Activated T-cell treated with anti-CD3 and anti-CD28 coated beads, Interleukin-2, amount 50 U/mL, for 24 hours (primary cell): ENCODE data around the gene TMX2.

Experiments
- DNase-seq: peaks from one replicate; pipeline ENCODE4 v3.0.0-alpha.2; 2020
- H3K27ac Mint-ChIP-seq: 2 replicates; pipeline ENCODE4 v1.8.0; 2020; ENCODE audit warnings: mild to moderate bottlenecking, mixed read lengths
- H3K27me3 Mint-ChIP-seq: 2 replicates; pipeline ENCODE4 v1.8.0; 2020; ENCODE audit warnings: mixed read lengths
- H3K36me3 Mint-ChIP-seq: 2 replicates; pipeline ENCODE4 v1.8.0; 2020; ENCODE audit warnings: low read depth, mixed read lengths
- H3K4me1 Mint-ChIP-seq: 2 replicates; pipeline ENCODE4 v1.8.0; 2020; ENCODE audit warnings: low read depth, mixed read lengths
- H3K4me3 Mint-ChIP-seq: 2 replicates; pipeline ENCODE4 v1.8.0; 2020; ENCODE audit warnings: mild to moderate bottlenecking, moderate library complexity, mixed read lengths
- H3K9me3 Mint-ChIP-seq: 2 replicates; pipeline ENCODE4 v1.8.0; 2020; ENCODE audit warnings: mixed read lengths

Gene TMX2

DNA sequence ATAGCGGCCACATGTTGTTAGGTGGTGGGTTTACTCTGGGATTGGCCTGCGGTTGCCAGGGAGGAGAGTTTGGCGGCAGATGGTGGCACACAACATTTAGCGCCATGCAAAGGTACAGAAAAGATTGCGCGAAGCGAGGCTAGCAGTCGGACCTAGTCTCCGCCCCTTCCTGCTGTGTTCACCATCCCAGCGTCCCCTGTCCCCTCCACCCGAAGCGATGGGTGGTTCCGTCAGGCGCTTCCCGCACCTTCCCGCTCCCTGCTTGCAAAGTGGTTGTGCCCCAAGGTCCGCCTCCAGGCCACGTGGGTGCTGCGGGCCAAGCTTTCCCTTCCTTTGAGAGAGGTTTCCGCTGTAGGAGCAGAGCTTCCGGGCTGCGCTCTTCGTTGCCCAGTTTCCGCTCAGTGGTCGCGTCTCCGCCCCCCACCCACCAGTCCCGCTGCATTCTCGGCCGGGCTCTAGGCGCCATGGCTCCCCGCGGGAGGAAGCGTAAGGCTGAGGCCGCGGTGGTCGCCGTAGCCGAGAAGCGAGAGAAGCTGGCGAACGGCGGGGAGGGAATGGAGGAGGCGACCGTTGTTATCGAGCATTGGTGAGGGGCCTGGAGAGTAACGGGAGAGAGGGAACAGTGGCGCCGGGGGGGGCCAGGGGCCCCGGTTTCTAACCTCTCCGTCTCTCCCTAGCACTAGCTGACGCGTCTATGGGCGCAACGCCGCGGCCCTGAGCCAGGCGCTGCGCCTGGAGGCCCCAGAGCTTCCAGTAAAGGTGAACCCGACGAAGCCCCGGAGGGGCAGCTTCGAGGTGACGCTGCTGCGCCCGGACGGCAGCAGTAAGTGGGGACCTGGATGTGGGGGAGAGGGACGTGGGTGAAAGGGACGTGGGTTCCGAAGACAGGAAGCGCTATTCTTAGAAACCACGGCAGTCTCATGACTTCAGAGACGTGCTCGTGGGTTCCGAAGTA is 29.0 kb downstream of the TMX2 start, which contains the start of gene SELENOH:
Gene SELENOH, plus strand, starts transcription at position 360 of the 955 bp plus-strand sequence. Its CDS starts 105 bp downstream, at position 465.
- Mint-ChIP-seq H3K36me3 (peaks cover 96% of the 10 kb centered on the region), H3K27ac (peak within 1 kb of the TSS; percentile 100), H3K4me1 (peaks cover 49% of the 10 kb centered on the region), H3K27me3 (no peaks in the 10 kb centered on the region), H3K9me3 (no peaks in the 10 kb centered on the region), H3K4me3 (peak within 1 kb of the TSS; percentile 99)
- peak; percentile 97 for DNase-seq

DNA sequence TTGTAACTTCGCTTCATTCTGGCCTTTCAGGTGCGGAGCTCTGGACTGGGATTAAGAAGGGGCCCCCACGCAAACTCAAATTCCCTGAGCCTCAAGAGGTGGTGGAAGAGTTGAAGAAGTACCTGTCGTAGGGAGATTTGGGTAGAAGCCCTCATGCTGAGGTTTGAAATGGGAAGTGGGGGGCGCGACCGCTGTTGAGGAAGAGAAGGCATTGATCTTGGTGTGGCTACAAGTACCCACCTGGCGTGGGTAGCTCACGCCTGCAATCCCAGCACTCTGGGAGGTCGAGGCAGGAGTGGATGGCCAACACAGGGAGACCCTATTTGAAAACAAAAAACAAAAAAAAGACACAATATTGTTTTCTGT is 29.7 kb downstream of the TMX2 start:
- H3K4me1 Mint-ChIP-seq = peaks cover 54% of the 10 kb centered on the region
- peak overlapping the region; percentile 99 for H3K4me3 Mint-ChIP-seq
- peaks cover 98% of the 10 kb centered on the region for H3K36me3 Mint-ChIP-seq

DNA sequence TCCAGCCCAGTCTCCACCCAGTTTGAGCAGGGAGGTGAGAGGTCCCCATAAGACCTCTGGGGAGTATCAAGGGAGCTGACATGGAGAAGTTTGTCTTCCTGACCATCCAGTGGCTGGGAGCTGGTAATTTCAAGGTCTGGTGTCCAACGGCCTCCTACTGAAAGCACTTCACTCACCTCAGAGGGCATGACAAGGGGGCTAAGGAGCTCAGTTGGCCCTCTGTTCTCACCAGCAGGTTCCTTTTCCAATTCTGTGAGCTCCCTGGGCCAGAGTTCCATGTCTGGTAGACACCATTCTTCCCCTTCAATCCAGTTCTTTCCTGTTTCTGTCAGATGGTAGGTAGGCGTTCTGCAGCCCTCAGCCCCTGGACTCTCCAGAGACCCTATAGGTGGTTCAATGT is 32.0 kb downstream of the TMX2 start:
- H3K9me3 Mint-ChIP-seq = no peaks in the 10 kb centered on the region
- DNase-seq = no peak
- peaks cover 60% of the 10 kb centered on the region for H3K4me1 Mint-ChIP-seq
- H3K27me3 Mint-ChIP-seq = no peaks in the 10 kb centered on the region
- H3K27ac Mint-ChIP-seq = peak overlapping the region; percentile 88
- peak overlapping the region; percentile 39 for H3K4me3 Mint-ChIP-seq
- peaks cover 91% of the 10 kb centered on the region for H3K36me3 Mint-ChIP-seq

More for the DNA sequence above, 29.7 kb downstream of the TMX2 start:
- Mint-ChIP-seq H3K27ac (peak overlapping the region; percentile 100), H3K27me3 (no peaks in the 10 kb centered on the region), H3K9me3 (no peaks in the 10 kb centered on the region)
- DNase-seq = no peak

DNA sequence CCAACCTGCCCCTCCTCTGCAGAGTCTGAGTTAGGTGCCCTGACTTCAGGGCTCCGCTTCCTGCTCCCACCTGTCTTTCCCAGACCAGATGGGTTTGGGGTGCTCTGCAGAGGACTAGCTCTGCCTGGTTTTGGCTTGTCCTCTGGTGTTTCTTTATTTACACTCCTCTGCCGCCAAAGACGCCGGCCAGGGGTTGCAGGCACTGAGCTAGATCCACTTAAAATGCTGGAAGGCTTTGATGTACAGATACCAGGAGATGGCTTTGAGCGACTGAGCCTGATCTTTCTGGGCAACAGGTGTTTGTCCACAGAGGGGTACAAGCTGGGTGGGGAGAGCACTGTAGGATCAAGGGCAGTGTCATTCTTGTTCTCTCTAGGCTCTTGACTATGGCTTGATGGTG is 32.8 kb downstream of the TMX2 start:
- Mint-ChIP-seq H3K27ac (peak overlapping the region; percentile 88), H3K9me3 (no peaks in the 10 kb centered on the region), H3K36me3 (peaks cover 86% of the 10 kb centered on the region), H3K4me1 (peaks cover 58% of the 10 kb centered on the region), H3K27me3 (no peaks in the 10 kb centered on the region), H3K4me3 (no peak overlapping the region)
- no peak for DNase-seq

DNA sequence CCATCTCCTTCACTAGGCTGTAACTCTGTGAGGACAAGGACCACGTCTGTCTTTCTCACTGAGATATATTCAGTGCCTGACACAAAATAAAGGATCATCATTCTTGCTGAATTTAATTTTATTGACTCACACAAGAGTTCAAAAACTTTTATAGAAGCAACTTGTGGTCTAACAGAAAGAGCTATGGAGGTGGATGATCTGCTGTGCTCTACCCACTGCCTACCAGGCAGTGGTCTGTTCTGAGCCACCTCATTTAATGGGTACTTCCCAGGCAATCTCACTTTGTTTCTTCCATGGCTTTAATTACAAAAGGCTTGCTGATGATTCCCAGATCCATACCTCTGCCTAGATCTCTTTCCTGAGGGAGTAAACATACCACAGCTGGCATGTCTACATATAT is 34.5 kb downstream of the TMX2 start:
- Mint-ChIP-seq H3K27ac (peak overlapping the region; percentile 88), H3K9me3 (no peaks in the 10 kb centered on the region), H3K36me3 (peaks cover 73% of the 10 kb centered on the region), H3K4me3 (no peak overlapping the region), H3K4me1 (peaks cover 53% of the 10 kb centered on the region), H3K27me3 (no peaks in the 10 kb centered on the region)
- DNase-seq = no peak

DNA sequence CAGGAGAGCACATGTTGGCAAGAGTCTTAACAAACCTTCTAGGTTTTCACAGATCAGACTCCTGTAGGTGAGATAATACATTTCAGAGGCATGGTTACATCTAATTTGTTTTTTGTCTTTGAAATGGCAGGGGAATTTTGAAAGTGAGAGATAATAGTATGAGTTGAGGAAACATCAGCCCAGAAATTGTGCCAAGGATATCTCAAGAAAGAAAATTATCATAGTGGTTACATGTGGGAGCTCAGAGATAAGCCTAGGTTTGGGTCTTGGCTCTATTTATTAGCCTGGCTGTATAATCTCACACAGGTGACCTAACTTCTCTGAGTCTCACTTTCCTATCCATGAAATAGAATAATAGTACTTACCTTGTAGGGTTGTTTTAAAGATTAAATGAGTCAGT is 38.8 kb downstream of the TMX2 start:
- peaks cover 17% of the 10 kb centered on the region for H3K4me1 Mint-ChIP-seq
- peaks cover 32% of the 10 kb centered on the region for H3K36me3 Mint-ChIP-seq
- peak overlapping the region; percentile 65 for H3K27ac Mint-ChIP-seq
- no peak overlapping the region for H3K4me3 Mint-ChIP-seq
- no peaks in the 10 kb centered on the region for H3K27me3 Mint-ChIP-seq
- DNase-seq = no peak
- H3K9me3 Mint-ChIP-seq = no peaks in the 10 kb centered on the region

DNA sequence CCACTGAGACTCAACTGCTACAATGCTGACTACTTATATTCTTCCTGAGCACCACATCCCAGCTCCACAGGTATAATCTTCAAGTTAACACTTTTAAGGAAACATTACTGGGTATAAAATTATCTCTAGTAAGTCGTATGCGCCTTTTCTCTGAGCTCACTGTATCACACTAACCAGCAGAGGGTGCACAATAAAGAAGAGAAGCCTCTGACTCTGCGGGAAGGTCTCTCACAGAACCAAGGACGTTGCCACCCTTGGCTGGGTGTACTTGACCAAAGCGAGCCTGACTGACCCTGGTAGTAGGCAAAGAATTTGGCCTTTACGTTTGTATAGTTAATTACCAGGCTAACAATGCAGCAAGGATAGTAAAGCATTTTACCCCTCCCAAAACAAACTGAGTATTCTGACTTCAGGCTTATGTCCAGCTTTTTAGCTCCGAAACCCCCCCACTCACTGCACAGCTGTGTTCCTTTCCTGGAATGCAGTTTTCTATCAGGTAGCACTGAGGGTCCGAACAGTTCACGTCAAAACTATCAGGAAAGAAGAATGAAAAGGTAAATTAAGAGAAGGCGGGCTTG is 39.4 kb downstream of the TMX2 start, which contains the start of gene BTBD18:
Gene BTBD18, minus strand, starts transcription at position 144 of the 578 bp plus-strand sequence. CDS start 631 bp downstream, outside the sequence.
- peaks cover 14% of the 10 kb centered on the region for H3K4me1 Mint-ChIP-seq
- H3K36me3 Mint-ChIP-seq = peaks cover 26% of the 10 kb centered on the region
- H3K27me3 Mint-ChIP-seq = no peaks in the 10 kb centered on the region
- H3K4me3 Mint-ChIP-seq = no peak within 1 kb of the TSS
- no peaks in the 10 kb centered on the region for H3K9me3 Mint-ChIP-seq
- H3K27ac Mint-ChIP-seq = peak within 1 kb of the TSS; percentile 65
- DNase-seq = no peak

DNA sequence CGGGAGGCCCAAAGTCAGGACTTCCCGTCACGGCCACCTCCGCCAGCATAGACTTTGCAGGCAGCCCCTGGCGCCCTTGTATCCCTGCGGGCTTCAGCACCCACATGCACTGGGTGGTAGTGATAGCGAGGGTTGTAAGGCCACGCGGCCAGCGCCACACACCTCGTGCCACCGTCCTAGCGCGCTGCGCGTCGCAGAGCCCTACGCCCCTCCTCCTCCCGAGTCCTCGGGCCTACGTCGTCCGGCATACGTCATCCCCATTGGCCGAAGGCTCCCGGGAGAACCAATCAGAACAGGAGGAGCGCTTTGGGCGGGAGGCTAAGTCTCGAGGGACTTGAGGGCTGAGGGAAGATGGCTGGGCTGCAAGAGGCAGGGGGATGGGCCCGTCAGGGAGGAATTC is 40.6 kb downstream of the TMX2 start:
- Mint-ChIP-seq H3K27me3 (no peaks in the 10 kb centered on the region), H3K9me3 (no peaks in the 10 kb centered on the region), H3K4me3 (no peak overlapping the region), H3K36me3 (peaks cover 20% of the 10 kb centered on the region), H3K4me1 (peaks cover 8% of the 10 kb centered on the region), H3K27ac (peak overlapping the region; percentile 38)
- DNase-seq = no peak

DNA sequence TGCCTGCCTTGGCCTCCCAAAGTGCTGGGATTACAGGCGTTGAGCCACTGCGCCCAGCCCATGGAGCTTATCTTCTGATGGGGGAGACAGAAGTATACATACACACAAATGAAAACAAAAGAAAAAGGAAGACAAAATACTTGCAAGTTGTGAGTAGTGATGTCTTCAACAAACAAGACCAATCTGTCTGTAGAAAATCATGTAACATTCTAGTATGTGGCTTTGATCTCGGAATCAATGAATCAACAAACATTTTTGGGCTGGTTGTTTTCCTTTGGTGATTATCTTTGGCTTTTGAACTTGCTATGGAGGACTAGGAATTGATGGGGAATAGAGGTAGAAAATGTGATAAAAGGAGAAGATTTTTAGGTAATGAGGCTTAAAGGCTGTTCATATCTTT is 45.8 kb downstream of the TMX2 start:
- no peak overlapping the region for H3K4me3 Mint-ChIP-seq
- H3K27ac Mint-ChIP-seq = no peak overlapping the region
- no peaks in the 10 kb centered on the region for H3K27me3 Mint-ChIP-seq
- H3K9me3 Mint-ChIP-seq = no peaks in the 10 kb centered on the region
- peaks cover 21% of the 10 kb centered on the region for H3K4me1 Mint-ChIP-seq
- peaks cover 3% of the 10 kb centered on the region for H3K36me3 Mint-ChIP-seq
- DNase-seq = no peak

DNA sequence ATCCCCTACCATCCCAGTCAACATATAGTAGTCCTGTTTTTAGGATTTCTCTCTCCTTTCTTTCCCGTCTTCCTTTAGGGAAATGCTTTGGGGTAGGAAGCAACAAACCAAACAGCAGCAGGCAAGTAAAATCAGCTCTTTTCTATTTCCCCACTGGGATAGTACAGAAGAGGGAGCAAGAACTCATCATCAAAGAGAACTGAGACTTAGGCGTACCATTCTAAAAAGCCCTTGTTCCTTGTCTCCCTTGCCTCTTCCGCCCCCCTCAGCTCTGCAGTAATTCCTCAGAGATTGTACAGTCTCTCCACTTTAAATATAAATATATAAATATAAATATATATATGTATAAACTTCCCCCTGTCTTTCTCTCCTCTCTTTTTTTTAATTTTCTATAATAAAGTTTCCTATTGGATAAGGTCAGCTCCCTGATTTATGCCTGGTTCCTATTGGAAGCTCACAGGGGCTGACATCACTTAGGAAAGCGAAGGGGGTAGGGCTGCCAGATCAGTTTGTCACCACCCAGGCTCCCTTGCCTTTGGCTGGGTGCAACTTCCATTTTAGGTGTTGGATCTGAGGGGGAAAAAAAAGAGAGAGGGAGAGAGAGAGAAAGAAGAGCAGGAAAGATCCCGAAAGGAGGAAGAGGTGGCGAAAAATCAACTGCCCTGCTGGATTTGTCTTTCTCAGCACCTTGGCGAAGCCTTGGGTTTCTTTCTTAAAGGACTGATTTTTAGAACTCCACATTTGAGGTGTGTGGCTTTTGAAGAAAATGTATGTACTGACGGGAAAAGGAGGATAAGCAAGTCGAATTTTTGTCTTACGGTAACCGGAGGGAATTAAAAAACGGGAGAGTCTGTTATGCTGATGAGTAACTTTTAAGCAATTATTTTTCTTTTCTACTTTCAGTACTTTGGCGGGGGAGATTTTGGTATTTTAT is 49.2 kb downstream of the TMX2 start, which contains the start of gene CTNND1:
Gene CTNND1, plus strand, starts transcription at position 502 of the 934 bp plus-strand sequence. CDS start 29,677 bp downstream, outside the sequence.
- no peak for DNase-seq
- H3K27ac Mint-ChIP-seq = peak within 1 kb of the TSS; percentile 24
- H3K4me3 Mint-ChIP-seq = peak within 1 kb of the TSS; percentile 68
- H3K27me3 Mint-ChIP-seq = no peaks in the 10 kb centered on the region
- no peaks in the 10 kb centered on the region for H3K9me3 Mint-ChIP-seq
- peaks cover 31% of the 10 kb centered on the region for H3K4me1 Mint-ChIP-seq
- H3K36me3 Mint-ChIP-seq = peaks cover 3% of the 10 kb centered on the region

DNA sequence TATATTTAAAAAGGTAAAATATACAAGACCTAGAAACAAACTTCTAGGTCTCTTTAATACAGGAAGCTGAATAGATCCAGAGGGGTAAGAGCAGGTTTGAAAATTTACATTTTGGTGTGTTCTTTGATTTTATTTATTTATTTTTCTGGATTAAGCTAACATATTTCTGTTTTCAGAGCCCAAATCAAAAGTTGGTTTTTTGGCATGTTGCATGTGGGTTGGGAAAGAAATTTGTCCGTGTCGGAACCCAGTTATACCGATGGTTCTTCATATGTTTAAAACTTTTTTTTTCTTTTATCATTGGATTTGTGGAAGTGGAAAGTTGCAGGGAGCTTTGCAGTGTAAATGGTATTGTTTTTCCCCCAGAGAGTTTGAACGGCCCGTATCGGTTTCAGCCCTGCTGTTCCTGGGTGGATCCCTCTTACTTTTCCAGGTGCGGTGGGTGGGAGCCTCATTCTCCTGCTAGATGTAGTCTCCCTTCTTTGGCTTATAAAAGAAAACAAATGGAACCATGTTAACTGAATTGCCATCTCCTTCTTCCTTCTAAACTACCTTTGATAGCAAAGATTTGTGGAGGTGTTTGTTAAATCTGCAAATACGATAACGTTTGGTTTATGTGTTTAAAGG is 50.0 kb downstream of the TMX2 start:
- Mint-ChIP-seq H3K36me3 (peaks cover 3% of the 10 kb centered on the region), H3K4me1 (peaks cover 31% of the 10 kb centered on the region), H3K27ac (no peak overlapping the region), H3K9me3 (no peaks in the 10 kb centered on the region), H3K27me3 (no peaks in the 10 kb centered on the region), H3K4me3 (peak overlapping the region; percentile 68)
- no peak for DNase-seq

DNA sequence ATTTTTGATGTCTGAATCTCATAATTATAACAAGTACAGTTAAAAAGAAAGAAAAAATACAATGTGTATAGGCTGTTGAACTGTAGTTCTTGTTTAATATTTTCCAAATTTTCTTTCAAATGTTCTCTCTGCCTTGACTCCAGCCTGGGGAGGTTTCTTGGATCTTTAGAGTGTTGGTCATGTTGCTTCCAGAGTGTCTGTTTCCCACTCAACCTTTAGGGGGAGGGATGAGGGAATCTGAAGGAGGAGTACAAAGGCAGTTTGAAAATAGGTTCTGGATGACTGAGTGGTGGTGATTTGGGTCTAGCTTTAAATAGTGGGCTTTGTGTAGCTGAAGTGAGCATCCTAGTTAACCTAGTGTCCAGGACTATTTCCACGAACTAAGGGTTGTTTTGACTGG is 51.2 kb downstream of the TMX2 start:
- Mint-ChIP-seq H3K27me3 (no peaks in the 10 kb centered on the region), H3K36me3 (peaks cover 3% of the 10 kb centered on the region), H3K4me1 (peaks cover 31% of the 10 kb centered on the region), H3K4me3 (no peak overlapping the region), H3K27ac (no peak overlapping the region), H3K9me3 (no peaks in the 10 kb centered on the region)
- DNase-seq = no peak

DNA sequence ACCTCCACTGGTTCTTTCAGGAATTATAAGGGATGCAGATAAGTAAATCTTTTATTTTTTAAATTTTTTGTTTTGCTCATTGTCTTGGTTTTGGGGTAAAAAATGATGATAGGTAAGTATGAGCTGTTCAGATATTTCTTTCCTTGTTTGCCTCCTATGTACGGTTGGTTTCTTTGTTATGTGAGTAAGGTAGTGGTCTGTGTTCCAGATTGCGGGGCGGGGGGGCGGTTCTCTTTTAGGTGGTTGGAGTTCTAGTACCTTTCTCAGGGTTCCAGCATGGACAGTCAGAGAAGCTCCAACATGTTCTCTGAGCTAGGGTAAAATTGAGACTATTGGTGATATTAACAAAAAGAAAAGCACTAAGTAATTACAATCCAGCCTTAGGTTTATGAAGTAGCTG is 51.6 kb downstream of the TMX2 start:
- no peak for DNase-seq
- no peaks in the 10 kb centered on the region for H3K27me3 Mint-ChIP-seq
- H3K9me3 Mint-ChIP-seq = no peaks in the 10 kb centered on the region
- H3K4me3 Mint-ChIP-seq = no peak overlapping the region
- peaks cover 28% of the 10 kb centered on the region for H3K4me1 Mint-ChIP-seq
- no peak overlapping the region for H3K27ac Mint-ChIP-seq
- peaks cover 3% of the 10 kb centered on the region for H3K36me3 Mint-ChIP-seq

DNA sequence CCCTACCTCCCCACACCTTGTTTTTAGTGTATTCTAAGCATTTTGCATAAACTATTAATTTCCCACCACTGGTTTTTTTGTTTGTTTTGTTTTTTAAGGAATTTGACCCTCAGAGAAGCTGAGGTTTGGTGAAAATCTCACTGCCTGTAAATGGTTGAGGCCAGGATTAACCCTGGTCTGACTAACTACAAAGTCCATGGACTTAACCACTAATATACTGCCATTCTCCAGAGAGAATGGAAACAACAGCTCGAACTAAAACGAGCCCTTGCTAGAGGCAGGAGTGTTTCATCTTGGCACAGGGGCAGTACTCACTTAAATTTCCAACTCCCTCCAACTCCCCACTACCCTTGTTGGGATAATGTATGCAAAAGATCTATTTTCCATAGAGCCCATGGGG is 52.2 kb downstream of the TMX2 start:
- H3K36me3 Mint-ChIP-seq = peaks cover 3% of the 10 kb centered on the region
- no peak overlapping the region for H3K27ac Mint-ChIP-seq
- H3K4me3 Mint-ChIP-seq = no peak overlapping the region
- no peak for DNase-seq
- no peaks in the 10 kb centered on the region for H3K27me3 Mint-ChIP-seq
- no peaks in the 10 kb centered on the region for H3K9me3 Mint-ChIP-seq
- H3K4me1 Mint-ChIP-seq = peaks cover 26% of the 10 kb centered on the region
